Activated CD8-positive, alpha-beta memory T cell treated with anti-CD3 and anti-CD28 coated beads for 1 hour (primary cell): Measurements from ENCODE around the gene MCOLN1.
"Not testable (repeated sequence)": the region's sequence is repeated elsewhere in the genome, so short reads cannot be mapped to it uniquely, and the experiment has no call there.

ENCODE experiments used
- DNase-seq, 2 donors: peaks; one replicate each; pipeline ENCODE4 v3.0.0-alpha.2; 2020; ENCODE audit warnings: low read depth in 1 of 2; ENCODE audit errors: extremely low read depth in 1 of 2

Gene MCOLN1

DNA sequence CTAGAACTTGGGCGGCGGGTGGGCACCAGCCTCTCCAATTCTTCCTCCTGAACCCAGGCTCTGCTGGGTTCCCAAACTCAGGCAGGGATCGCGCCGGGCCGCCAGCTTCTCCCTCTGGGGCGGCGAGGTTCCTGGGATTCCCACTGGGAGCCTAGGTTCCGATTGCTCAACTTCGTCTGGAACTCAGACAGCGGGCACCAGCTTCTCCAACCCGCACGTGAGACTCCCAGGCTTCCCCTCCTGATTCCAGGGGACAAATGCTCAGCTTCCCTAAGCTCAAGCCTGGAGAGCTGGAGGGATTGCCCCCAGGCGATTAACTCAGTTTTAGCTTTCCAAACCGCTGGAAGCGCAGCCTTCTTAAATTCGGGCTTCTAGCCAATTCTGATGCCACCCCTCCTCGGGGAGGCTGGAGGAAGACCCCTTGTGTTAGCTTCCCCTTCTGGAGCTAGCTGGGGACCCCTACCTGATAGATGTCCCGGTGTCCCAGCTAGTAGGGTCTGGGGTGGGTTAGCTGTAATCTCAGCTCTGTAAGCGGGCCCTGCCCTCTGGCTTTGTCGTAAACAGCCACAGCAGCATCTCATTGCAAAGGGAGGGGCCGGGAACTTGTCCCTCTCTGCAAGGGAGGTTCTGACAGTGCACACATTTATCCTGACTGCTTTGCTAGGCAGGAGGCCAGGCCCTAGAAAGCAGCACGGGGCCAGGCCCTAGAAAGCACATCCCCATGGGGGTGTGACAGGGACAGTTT, 671 bp downstream of the MCOLN1 start:
- no peak for DNase-seq

DNA sequence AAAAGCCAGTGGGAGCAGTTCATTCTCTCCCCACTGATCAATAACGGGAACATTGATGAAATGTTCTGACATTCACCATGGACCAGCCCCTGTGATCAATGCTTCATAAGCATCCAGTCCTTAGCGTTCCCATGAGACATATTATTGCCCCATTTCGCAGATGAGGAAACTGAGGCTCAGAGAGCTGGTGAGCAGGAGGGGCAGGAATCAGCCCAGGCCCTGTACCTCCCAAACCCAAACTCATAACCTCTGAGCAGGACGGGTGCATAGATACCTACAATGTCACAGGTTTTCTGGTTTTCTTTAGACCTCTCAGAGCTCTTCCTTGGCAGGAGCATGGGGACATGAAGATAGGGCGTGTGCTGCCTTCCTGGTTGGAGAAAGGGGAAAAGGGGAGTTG, 2.1 kb downstream of the MCOLN1 start:
- DNase-seq, result no peak

DNA sequence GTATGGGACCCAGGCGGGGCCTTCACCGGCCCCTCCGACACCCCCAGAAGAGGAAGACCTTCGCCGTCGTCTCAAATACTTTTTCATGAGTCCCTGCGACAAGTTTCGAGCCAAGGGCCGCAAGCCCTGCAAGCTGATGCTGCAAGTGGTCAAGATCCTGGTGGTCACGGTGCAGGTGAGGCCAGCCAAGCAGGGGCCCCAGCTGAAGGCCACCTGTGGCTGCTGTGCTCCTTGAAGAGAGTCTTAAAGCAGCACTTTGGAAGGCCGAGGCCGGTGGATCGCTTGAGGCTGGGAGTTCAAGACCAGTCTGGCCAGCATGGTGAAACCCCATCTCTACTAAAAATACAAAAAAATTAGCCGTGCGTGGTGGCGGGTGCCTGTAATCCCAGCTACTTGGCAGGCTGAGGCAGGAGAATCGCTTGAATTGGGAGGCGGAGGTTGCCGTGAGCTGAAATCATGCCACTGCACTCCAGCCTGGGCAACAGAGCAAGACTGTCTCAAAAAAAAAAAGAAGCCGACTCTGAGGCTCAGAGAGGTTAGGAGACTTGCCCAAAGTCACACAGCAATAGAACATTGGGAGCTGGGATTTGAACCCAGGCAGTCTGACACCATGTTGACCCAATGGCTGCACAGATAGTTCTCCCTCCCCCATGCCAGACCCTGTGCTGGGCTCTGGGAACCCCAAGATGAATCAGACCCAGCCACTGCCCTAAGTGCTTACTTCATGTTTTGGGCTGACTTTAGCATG, 2.7 kb downstream of the MCOLN1 start:
- no peak for DNase-seq

DNA sequence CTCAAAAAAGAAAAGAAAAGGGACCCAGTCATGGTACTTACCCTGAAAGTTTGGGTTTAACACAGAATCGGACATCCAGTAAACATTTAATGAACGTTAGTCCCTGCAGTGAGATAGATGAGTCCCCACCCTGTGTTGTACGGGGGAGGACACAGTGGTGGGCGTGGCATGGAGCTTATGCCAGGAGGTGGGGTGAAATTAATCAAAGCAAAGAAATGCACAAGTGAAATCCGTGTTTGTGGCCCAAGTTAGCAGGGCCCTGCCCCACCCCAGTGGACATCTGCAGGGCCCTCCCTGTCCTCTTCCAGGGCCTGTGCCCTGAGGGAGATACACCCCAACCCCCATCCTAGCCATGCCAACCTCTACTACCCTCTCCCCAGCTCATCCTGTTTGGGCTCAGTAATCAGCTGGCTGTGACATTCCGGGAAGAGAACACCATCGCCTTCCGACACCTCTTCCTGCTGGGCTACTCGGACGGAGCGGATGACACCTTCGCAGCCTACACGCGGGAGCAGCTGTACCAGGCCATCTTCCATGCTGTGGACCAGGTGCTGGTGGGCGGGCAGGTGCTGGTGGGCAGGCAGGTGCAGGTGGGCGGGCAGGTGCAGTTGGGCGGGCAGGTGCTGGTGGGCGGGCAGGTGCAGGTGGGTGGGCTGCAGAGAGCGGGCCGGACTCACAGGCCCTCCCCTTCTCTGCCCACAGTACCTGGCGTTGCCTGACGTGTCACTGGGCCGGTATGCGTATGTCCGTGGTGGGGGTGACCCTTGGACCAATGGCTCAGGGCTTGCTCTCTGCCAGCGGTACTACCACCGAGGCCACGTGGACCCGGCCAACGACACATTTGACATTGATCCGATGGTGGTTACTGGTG, 3.9 kb downstream of the MCOLN1 start:
- DNase-seq, result no peak

DNA sequence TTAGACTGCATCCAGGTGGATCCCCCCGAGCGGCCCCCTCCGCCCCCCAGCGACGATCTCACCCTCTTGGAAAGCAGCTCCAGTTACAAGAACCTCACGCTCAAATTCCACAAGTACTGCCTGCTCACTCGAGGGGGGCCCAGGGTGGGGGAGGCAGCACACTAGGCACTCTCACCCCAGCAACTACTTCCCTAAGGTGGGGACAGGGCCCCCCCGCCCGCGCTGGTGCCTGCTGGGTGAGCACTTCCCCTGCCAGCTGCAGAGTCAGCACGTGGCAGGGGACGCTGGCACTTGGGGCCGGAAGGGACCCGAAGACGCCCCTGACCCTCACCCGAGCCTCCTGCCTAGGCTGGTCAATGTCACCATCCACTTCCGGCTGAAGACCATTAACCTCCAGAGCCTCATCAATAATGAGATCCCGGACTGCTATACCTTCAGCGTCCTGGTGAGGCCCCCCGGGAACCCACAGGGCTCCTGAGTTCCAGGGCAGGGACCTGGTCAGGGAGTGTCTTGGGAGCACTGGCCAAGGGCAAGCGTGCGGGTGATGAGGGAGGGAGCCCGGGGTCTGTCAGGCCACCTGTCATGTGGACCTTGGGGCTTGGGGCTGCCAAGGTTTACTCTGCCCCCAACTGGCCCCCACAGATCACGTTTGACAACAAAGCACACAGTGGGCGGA, 5.2 kb downstream of the MCOLN1 start:
- no peak for DNase-seq

DNA sequence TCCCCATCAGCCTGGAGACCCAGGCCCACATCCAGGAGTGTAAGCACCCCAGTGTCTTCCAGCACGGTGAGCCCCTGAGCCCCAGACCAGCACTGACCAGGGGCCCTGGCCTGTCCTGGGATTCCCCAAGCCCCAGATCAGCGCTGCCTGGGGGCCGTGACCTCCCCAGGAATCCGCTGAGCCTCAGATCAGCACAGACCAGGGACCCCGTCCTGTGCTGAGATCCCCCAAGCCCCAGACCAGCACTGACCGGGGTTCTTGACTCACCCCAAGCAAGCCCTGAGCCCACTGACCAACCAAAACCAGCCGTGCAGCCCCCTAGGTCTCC, 5.7 kb downstream of the MCOLN1 start:
- no peak for DNase-seq

DNA sequence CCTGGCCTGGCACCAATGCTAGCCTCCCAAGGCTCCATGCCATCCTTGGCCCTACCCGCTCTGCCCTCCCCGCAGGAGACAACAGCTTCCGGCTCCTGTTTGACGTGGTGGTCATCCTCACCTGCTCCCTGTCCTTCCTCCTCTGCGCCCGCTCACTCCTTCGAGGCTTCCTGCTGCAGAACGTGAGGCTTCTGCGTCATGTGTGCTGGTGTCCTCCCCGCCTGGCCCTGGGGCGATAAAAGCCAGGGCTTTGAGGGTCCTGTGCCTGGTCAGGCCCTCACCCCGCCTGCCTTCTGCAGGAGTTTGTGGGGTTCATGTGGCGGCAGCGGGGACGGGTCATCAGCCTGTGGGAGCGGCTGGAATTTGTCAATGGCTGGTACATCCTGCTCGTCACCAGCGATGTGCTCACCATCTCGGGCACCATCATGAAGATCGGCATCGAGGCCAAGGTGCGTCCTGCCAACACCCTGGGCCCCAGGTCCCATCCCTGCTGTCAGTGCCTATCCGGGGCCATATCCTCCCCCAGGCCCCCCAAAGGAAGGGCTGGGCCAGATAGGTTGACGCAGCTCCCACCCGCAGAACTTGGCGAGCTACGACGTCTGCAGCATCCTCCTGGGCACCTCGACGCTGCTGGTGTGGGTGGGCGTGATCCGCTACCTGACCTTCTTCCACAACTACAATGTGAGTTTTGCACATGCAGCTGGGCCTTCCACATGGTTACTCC, 6.3 kb downstream of the MCOLN1 start:
- DNase-seq, result no peak

DNA sequence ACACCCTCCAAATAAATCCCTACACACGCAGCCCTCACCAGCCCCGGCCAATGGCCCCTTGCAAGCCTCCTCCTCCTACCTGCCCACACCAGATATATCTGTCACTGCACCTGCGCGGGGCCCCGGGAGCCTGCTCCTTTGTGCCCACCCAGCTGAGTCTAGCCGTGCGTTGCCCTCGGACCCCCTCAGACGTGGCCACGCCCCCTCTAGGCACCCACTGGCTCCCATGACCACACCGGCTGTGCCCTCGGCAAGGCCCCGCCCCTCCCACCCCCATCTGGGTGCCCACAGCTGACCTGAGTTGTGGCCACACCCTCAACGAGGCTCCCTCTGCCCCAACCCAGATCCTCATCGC, 6.8 kb downstream of the MCOLN1 start:
- DNase-seq, result no peak

DNA sequence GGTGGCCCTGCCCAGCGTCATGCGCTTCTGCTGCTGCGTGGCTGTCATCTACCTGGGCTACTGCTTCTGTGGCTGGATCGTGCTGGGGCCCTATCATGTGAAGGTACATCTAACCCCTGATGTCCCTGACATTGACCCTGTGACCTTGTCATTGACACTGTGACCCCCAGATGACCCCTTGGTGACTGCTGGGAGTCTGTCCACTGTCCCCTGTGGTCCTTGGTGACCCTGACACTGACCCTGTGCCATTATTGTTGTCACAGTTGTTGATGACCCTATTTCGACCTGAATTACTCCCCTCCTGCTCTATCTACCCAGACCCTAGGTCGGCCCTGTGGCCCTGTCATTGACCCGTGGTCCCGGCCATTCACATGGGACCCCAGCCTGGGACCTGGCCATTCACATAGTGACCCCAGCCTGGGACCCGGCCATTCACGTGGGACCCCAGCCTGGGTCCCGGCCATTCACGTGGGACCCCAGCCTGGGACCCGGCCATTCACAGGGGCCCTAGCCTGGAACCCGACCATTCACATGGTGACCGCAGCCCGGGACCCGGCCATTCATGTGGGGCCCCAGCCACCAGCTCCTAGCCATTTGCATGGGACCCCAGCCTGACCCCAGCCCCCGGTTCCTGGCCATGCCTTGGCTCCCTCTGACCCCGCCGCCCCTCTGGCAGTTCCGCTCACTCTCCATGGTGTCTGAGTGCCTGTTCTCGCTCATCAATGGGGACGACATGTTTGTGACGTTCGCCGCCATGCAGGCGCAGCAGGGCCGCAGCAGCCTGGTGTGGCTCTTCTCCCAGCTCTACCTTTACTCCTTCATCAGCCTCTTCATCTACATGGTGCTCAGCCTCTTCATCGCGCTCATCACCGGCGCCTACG, 7.4 kb downstream of the MCOLN1 start:
- DNase-seq, result no peak

DNA sequence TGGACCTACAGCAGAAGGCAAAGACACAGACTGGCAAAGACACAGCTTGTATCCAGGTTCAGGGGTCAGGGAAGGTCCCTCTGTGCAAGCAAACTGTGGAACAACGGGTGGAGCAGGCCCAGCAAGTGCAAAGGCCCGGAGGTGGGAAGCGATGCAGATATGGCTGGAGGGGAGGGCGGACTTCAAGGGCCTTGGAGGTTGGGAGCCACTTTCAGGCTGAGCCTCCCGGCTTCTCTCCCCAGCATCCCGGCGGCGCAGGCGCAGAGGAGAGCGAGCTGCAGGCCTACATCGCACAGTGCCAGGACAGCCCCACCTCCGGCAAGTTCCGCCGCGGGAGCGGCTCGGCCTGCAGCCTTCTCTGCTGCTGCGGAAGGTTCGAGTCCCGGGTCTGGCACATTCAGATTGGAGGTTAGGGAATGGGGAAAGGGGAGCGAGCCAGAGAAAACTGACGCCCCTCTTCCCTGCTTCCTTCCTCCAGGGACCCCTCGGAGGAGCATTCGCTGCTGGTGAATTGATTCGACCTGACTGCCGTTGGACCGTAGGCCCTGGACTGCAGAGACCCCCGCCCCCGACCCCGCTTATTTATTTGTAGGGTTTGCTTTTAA, 11.0 kb downstream of the MCOLN1 start:
- DNase-seq, result no peak

DNA sequence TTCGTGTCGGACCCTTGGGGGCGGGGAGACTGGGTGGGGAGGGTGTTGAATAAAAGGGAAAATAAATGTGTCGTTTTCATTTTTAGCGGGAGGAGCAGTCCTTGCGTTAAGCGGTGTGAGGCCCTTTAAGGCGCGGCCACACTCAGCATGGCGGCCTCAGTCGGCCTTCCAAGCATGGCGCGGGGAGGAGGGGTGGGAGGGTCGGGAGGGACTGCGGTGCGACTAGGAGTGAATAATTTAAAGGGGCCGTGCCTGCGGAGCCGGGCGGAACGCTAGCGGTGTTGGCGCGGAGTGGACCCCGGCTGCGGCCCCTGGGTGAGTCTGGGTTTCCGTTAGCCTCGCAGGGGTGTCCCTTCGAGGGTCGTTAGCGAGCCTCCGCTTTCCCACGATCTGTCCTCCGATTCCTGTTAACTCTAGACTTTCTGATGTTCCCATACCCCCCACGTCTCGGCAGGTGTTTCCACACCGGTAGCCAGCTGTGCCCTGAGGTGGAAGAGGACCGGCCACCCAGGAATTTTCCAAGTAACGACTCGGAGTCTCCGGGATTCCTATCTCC, 11.6 kb downstream of the MCOLN1 start:
- peak; percentile 57 to 77 for DNase-seq

DNA sequence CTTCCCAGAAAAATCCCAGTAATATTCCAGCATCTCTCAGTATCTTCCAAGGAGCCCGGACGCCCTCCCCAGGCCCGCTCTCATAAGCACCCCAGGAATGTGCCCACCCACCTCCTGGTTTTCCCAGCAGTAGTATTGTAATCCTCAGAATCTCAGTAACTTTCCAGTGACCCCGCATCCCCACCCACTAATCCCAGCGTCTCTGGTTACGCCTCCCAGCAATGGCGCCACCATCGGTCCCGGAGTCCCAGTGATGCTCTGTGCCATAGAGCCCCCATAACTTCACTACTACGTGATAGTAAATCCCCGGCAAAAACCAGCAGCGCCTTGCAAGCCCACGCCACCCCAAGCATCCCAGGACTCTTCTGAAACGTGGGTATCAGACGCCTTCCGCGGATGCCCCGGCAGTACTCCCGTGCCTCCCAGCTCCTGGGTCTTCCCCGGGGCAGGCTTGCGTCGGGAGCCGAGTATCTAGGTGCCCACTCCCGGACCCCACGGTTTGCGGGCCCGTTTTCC, 12.2 kb downstream of the MCOLN1 start:
- DNase-seq, result peak in 1 of 2 donors; percentile 22

DNA sequence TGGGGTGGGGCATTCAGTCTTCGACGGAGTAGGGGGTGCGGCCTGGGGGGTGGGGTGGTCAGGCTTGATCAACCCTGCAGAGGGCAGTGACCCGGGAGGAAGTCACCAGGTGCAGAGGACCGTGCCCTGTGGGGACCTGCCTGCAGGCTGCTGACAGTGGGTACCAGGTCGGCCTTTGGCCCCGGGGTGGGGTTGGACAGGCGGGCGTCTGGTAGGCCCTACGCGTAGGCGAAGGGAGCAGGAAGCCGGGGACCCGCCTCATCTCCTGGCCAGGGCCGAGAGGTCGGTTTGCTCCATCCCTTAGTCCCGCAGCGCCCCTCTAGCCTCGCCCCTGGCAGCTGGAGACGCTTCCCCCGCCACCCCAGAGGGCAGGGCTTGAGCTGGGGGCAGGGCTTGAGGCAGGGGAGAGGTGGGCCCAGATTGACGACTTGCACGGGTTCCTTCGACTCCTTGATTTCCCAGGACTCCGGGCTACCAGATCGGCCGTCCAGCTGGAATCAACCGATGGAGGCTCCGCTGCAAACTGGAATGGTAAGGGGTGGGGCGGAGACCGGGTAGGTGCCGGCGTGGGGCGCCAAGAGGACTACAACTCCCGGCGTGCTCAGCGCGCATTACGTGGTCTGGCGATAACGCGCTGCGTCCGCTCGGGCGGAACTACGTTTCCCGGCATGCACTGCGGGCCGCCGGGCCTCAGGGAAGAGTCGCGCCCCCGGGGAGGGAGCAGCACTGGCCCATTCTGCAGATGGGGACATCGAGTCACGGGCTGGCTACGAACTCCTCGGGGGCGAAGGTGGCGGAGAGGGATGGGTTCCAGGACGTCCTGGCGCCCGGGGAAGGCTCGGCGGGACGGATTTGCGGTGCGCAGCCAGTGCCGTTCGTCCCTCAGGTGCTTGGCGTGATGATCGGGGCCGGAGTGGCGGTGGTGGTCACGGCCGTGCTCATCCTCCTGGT, 12.9 kb downstream of the MCOLN1 start, which contains the start of gene PNPLA6:
Gene PNPLA6 (plus strand): TSS at position 671 of the 951 bp plus-strand sequence. CDS start 72 bp downstream, at position 743.
- DNase-seq, result peak; percentile 68 to 95

DNA sequence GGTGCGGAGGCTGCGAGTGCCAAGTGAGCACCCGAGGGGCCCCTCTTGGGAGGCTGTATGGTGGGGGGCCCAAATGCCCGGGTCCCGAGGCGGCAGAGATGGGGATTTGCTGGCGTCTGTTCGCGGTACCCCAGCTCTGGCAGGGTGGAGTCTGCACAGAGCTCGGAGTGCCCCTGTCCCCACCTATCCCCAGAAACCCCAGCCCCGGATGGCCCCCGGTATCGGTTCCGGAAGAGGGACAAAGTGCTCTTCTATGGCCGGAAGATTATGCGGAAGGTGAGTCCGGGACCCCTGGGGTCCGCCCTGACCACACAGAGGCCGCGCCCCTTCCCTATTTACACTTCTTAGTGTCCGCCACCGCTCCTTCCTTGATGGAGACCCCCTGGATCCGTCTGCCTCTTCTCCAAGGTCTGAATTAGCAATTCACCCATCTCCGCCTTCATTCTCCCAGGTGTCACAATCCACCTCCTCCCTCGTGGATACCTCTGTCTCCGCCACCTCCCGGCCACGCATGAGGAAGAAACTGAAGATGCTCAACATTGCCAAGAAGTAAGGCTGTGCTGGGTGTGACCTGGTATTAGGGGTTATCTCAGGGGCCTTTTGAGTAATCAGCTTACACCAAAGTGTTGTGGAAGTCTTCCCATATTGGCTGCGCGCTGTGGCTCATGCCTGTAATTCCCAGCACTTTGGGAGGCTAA, 13.7 kb downstream of the MCOLN1 start:
- DNase-seq, result no peak

DNA sequence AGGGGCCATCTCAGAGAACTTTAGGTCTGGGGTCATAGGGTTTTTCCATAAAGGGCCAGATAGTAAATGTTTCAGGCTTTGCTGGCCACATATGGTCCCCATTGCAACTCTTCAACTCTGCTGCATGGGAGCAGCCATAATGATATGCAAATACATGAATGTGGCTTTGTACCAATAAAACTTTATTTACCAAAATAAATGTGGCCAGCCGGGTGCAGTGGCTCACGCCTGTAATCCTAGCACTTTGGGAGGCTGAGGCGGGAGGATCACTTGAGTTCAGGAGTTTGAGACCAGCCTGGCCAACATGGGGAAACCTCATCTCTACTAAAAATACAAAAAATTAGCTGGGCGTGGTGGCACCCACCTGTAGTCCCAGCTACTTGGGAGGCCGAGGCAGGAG, 16.6 kb downstream of the MCOLN1 start:
- not testable (repeated sequence) for DNase-seq

DNA sequence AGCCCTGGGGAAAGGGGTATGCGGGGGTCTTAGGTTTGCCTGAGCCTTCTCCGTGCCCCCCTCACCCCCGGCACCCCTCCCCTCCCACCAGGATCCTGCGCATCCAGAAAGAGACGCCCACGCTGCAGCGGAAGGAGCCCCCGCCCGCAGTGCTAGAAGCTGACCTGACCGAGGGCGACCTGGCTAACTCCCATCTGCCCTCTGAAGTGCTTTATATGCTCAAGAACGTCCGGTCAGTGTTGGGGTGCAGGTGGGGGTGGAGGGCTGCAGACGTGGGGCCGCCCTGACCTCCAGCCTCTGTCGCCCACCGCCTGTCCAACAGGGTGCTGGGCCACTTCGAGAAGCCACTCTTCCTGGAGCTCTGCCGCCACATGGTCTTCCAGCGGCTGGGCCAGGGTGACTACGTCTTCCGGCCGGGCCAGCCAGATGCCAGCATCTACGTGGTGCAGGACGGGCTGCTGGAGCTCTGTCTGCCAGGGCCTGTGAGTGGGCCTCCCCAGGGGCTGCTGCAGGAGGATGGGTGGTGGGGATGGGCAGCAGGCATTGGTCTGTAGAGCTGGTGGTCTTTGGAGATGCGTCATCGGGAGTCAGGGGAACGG, 17.5 kb downstream of the MCOLN1 start:
- DNase-seq, result no peak
